ENCODE measurements around the gene FAM114A2. TPM values are rescaled to one million over a fixed set of nuclear protein-coding genes. Genes with fewer than 3 reads are reported as not detected.

Gene FAM114A2
- polyA plus RNA-seq, 1 donor (not counting 4 experiments of a cell fraction or from before 2014, with no cell fraction given) = 16.3 TPM

GRCh38 chr5:154059039-154059430, 20.3 kb upstream of the FAM114A2 start:
- no peaks in the 10 kb centered on the region for H3K9me1 ChIP-seq (ENCODE audit: control insufficient read depth, extremely low read depth, insufficient read depth, low read length)
- H3K4me1 ChIP-seq (ENCODE audit: control insufficient read depth, extremely low read depth, insufficient read depth, low read length) = no peaks in the 10 kb centered on the region
- no peak overlapping the region for H3K9ac ChIP-seq (ENCODE audit: control insufficient read depth, extremely low read depth, insufficient read depth, low read length)
- H2AFZ ChIP-seq (ENCODE audit: control insufficient read depth, low read length) = no peak overlapping the region
- FAIRE-seq (no peak), DNase-seq (ENCODE audit: low read depth, low spot score) (no peak)
- H3K27me3 ChIP-seq (ENCODE audit: control insufficient read depth, extremely low read depth, insufficient read depth, low read length) = no peaks in the 10 kb centered on the region
- H3K4me2 ChIP-seq (ENCODE audit: control insufficient read depth, extremely low read depth, insufficient read depth, low read depth, low read length) = no peak overlapping the region
- no peak overlapping the region for H3K27ac ChIP-seq (ENCODE audit: control insufficient read depth, insufficient read depth, low read length)
- H3K36me3 ChIP-seq (ENCODE audit: control insufficient read depth in 2 of 2, extremely low read depth in 1 of 2, insufficient read depth in 2 of 2, low read length in 2 of 2) = peaks cover 0 to 5% of the 10 kb centered on the region in 2 experiments
- no peaks in the 10 kb centered on the region for H4K20me1 ChIP-seq (ENCODE audit: control insufficient read depth, extremely low read depth, insufficient read depth, low read length)
- no peaks in the 10 kb centered on the region for H3K9me3 ChIP-seq (ENCODE audit: control insufficient read depth, low read depth, low read length)
- H3K79me2 ChIP-seq (ENCODE audit: control insufficient read depth, insufficient read depth, low read length) = no peaks in the 10 kb centered on the region
- no peak overlapping the region for H3K4me3 ChIP-seq (ENCODE audit: control insufficient read depth in 2 of 3, extremely low read depth in 1 of 3, insufficient read depth in 2 of 3, low read depth in 1 of 3, low read length in 3 of 3)
- no peak for TF ChIP-seq CTCF (optimal IDR thresholded peaks at IDR 0.05 in 1 of 3, IDR thresholded peaks at IDR 0.05 in 1 of 3, conservative IDR thresholded peaks at IDR 0.05 in 1 of 3; ENCODE audit: extremely low read depth in 1 of 3, insufficient read depth in 2 of 3, low read length in 3 of 3)
- no peak for TF ChIP-seq EZH2 (IDR thresholded peaks at IDR 0.05; ENCODE audit: low read length)
- dilution Hi-C loops (cut with MboI; ENCODE audit: extremely low pct_ligation_motif_present, low sequenced_read_pairs) = loop anchor here (25.0 kb wide), 1 partner anchor 353 kb away; no protein-coding TSS in a partner anchor

GRCh38 chr5:154058055-154059038, 19.6 kb upstream of the FAM114A2 start:
- H3K4me1 ChIP-seq (ENCODE audit: control insufficient read depth, extremely low read depth, insufficient read depth, low read length) = no peaks in the 10 kb centered on the region
- no peaks in the 10 kb centered on the region for H4K20me1 ChIP-seq (ENCODE audit: control insufficient read depth, extremely low read depth, insufficient read depth, low read length)
- TF ChIP-seq CTCF (optimal IDR thresholded peaks at IDR 0.05 in 1 of 3, IDR thresholded peaks at IDR 0.05 in 1 of 3, conservative IDR thresholded peaks at IDR 0.05 in 1 of 3; ENCODE audit: extremely low read depth in 1 of 3, insufficient read depth in 2 of 3, low read length in 3 of 3) (no peak), EZH2 (IDR thresholded peaks at IDR 0.05; ENCODE audit: low read length) (no peak)
- dilution Hi-C loops (cut with MboI; ENCODE audit: extremely low pct_ligation_motif_present, low sequenced_read_pairs) = loop anchor here (25.0 kb wide), 1 partner anchor 354 kb away; no protein-coding TSS in a partner anchor
- no peak overlapping the region for H3K4me3 ChIP-seq (ENCODE audit: control insufficient read depth in 2 of 3, extremely low read depth in 1 of 3, insufficient read depth in 2 of 3, low read depth in 1 of 3, low read length in 3 of 3)
- H2AFZ ChIP-seq (ENCODE audit: control insufficient read depth, low read length) = no peak overlapping the region
- H3K36me3 ChIP-seq (ENCODE audit: control insufficient read depth in 2 of 2, extremely low read depth in 1 of 2, insufficient read depth in 2 of 2, low read length in 2 of 2) = peaks cover 0 to 10% of the 10 kb centered on the region in 2 experiments
- FAIRE-seq = no peak
- no peaks in the 10 kb centered on the region for H3K9me1 ChIP-seq (ENCODE audit: control insufficient read depth, extremely low read depth, insufficient read depth, low read length)
- no peak overlapping the region for H3K9ac ChIP-seq (ENCODE audit: control insufficient read depth, extremely low read depth, insufficient read depth, low read length)
- H3K27me3 ChIP-seq (ENCODE audit: control insufficient read depth, extremely low read depth, insufficient read depth, low read length) = no peaks in the 10 kb centered on the region
- DNase-seq (ENCODE audit: low read depth, low spot score) = no peak
- no peak overlapping the region for H3K4me2 ChIP-seq (ENCODE audit: control insufficient read depth, extremely low read depth, insufficient read depth, low read depth, low read length)
- H3K27ac ChIP-seq (ENCODE audit: control insufficient read depth, insufficient read depth, low read length) = no peak overlapping the region
- H3K79me2 ChIP-seq (ENCODE audit: control insufficient read depth, insufficient read depth, low read length) = no peaks in the 10 kb centered on the region
- H3K9me3 ChIP-seq (ENCODE audit: control insufficient read depth, low read depth, low read length) = no peaks in the 10 kb centered on the region

Data from keratinocyte (primary cell).